ENCODE data around the gene UBASH3B. TPM values are rescaled to one million over a fixed set of nuclear protein-coding genes. Genes with fewer than 3 reads are reported as not detected.

UBASH3B gene
- polyA plus RNA-seq, 2 donors = 0.69 to 0.91 TPM

Other genes with a start within 250 kb of the UBASH3B start
- gene CRTAM, start 182.8 kb downstream of the UBASH3B start, polyA plus RNA-seq = under 1 TPM; 0.08 to 0.14 TPM
- gene JHY, start 227.0 kb downstream of the UBASH3B start, polyA plus RNA-seq = under 1 TPM; 0.77 to 0.82 TPM

Data from esophagus (tissue), 2 donors.